HFF-Myc (cell line): ENCODE measurements around the gene ARL2BP.
A peak's percentile ranks its signal among the peaks of the same experiment; 100 is the strongest.

Source experiments
- DNase-seq: peaks from one replicate; pipeline ENCODE4 v3.0.0-alpha.2; 2011; ENCODE audit warnings: low read depth; ENCODE audit errors: extremely low read depth
- H3K4me3 ChIP-seq: replicated peaks from 2 replicates; pipeline ENCODE4 v1.5.1; 2011; ENCODE audit warnings: low read depth, mild to moderate bottlenecking, control low read depth, low read length
- TF ChIP-seq, protein P1 (sequence below): IDR thresholded peaks from 2 replicates; pipeline ENCODE4 v1.5.1; 2012; ENCODE audit warnings: mild to moderate bottlenecking, low read depth, low read length, control low read depth; ENCODE audit errors: missing control alignments

ARL2BP gene

DNA sequence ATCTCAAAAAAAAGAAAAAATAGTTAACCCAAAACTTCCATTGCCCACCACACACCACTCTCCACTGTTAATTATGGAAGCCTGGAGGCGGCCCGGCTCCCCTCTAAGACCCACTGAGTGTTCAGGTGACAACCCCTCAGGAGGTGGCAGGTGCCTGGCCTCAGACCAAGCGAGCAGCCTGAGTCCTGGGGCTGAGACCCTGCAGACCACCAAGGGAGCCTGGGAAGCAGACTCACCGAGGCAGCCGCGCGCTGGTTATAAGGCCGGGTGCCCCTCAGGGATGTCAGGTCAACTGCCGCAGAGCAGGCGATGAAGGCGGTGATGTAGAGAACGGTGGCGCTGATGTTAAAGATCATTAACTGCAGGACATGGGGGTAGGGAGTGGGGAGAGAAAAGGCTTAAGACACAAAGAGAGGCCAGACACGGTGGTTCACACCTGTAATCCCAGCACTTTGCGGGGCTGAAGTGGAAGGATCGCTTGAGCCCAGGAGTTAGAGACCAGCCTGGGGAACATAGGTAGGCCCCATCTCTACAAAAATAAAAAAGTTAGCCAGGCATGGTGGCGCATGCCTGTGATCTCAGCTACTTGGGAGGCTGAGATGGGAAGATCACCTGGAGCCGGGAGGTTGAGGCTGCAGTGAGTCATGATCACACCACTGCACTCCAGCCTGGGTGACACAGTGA is 13.3 kb downstream of the ARL2BP start:
- H3K4me3 ChIP-seq = no peak overlapping the region
- no peak for DNase-seq
- TF ChIP-seq, protein P1, sequence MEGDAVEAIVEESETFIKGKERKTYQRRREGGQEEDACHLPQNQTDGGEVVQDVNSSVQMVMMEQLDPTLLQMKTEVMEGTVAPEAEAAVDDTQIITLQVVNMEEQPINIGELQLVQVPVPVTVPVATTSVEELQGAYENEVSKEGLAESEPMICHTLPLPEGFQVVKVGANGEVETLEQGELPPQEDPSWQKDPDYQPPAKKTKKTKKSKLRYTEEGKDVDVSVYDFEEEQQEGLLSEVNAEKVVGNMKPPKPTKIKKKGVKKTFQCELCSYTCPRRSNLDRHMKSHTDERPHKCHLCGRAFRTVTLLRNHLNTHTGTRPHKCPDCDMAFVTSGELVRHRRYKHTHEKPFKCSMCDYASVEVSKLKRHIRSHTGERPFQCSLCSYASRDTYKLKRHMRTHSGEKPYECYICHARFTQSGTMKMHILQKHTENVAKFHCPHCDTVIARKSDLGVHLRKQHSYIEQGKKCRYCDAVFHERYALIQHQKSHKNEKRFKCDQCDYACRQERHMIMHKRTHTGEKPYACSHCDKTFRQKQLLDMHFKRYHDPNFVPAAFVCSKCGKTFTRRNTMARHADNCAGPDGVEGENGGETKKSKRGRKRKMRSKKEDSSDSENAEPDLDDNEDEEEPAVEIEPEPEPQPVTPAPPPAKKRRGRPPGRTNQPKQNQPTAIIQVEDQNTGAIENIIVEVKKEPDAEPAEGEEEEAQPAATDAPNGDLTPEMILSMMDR = no peak

- TF ChIP-seq, protein P1 = no peak
- H3K4me3 ChIP-seq = no peak overlapping the region
- no peak for DNase-seq
Measured at GRCh38 chr16:57258910-57259475, 13.9 kb downstream of the ARL2BP start.

GRCh38 chr16:57260294-57260929 is 15.4 kb downstream of the ARL2BP start:
- TF ChIP-seq, protein P1 = no peak
- H3K4me3 ChIP-seq = no peak overlapping the region
- DNase-seq = peak; percentile 43

GRCh38 chr16:57261806-57262205 is 16.7 kb downstream of the ARL2BP start:
- H3K4me3 ChIP-seq = no peak overlapping the region
- TF ChIP-seq, protein P1 = no peak
- no peak for DNase-seq

DNA sequence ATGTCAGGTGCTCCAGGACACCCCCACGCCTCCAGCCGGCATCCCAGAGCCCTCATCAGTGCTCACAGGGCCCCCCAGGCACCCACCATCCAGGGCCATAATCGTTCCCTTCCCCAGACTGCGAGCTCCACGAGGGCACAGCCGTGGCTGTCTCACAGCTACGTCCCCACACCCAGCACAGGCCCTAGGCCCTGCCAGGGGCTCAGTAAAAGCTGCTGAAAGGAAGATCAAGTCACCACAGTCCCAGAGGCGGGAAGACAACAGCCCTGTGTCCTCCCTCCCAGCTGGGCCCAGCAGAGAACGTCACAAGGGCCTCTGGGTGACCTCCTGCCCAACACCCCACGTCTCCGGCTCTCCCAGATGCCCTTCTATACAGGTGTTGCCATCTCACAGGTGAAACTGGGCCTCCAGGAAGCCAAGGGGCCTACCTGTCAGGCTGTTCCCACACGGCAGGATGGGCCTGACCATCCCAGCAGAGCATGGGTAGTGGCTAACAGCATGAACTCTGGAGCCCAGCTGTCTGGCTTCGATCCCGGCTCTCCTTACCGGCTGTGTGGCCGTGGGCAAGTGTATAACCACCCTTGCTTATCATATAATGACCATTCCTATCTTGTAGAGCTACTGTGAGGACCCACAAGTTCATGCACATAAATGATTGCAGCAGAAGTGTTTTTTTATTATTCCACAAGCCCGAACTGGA is 17.9 kb downstream of the ARL2BP start:
- no peak for DNase-seq
- no peak overlapping the region for H3K4me3 ChIP-seq
- TF ChIP-seq, protein P1 = no peak

DNA sequence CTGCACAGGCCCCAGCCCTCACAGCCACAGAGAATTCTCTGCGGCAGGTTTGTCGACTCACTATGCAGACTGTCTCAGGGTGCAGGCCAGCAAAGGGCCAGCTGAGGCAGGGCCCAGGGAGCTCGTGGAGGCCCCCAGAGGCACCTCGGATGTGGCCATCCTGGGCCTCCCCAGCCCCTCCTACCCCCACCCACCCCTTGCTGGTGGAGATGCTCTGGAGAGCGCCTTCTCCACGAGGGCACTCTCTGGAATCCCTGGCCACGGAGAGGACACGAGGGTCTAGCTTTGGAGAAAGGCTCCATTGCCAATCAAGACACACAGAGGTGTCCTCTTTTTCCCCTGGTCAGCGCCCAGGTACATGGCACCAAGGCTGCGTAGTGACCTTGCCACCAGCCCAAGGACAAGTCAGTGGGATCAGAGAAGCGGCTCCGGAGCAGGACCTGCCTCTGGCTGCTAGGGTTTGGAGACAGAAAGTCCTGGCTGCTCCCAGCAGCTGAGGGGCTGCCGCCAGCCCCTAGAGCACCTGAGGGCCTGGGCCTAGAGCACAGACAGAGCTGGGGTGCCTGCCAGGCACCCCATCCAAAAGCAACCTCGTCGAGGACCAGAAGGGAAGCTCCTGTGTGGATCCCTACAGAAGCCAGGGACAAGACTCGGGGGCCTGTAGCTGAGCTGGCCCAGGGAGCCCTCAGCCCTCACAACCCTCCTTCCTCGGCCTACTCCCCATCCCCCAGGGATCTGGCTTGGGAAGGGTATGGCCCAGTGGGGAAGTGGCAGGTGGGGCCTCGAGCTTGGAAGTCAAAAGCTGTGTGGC is 18.7 kb downstream of the ARL2BP start:
- TF ChIP-seq, protein P1 = no peak
- DNase-seq = no peak

More for the DNA sequence above, 18.7 kb downstream of the ARL2BP start:
- H3K4me3 ChIP-seq = no peak overlapping the region
